Ishikawa (cell line): Measurements from ENCODE around the gene POP4.

Experiments
- CEBPB ChIP-seq: IDR thresholded peaks from 2 replicates; pipeline ENCODE4 v1.6.1; 2012
- CREB1 ChIP-seq: IDR thresholded peaks from 2 replicates; pipeline ENCODE4 v1.6.1; 2012; ENCODE audit warnings: low read depth
- EGR1 ChIP-seq: IDR thresholded peaks from 2 replicates; pipeline ENCODE4 v1.6.1; 2012
- EP300 ChIP-seq: IDR thresholded peaks from 2 replicates; pipeline ENCODE4 v1.6.1; 2012; ENCODE audit warnings: borderline replicate concordance
- FOXM1 ChIP-seq: IDR thresholded peaks from 2 replicates; pipeline ENCODE4 v1.6.1; 2012; ENCODE audit warnings: low read depth, borderline replicate concordance
- MAX ChIP-seq: IDR thresholded peaks from 2 replicates; pipeline ENCODE4 v1.6.1; 2012
- NFIC ChIP-seq: IDR thresholded peaks from 2 replicates; pipeline ENCODE4 v1.6.1; 2012
- RAD21 ChIP-seq: IDR thresholded peaks from 2 replicates; pipeline ENCODE4 v1.6.1; 2012; ENCODE audit warnings: low read depth
- REST ChIP-seq: IDR thresholded peaks from 2 replicates; pipeline ENCODE4 v1.6.1; 2012; ENCODE audit warnings: low read depth, mild to moderate bottlenecking
- TAF1 ChIP-seq: IDR thresholded peaks from 2 replicates; pipeline ENCODE4 v1.6.1; 2012; ENCODE audit warnings: low read depth, mild to moderate bottlenecking
- TCF12 ChIP-seq: IDR thresholded peaks from 2 replicates; pipeline ENCODE4 v1.6.1; 2012; ENCODE audit warnings: low read depth
- TEAD4 ChIP-seq: IDR thresholded peaks from 2 replicates; pipeline ENCODE4 v1.6.1; 2012
- USF1 ChIP-seq: IDR thresholded peaks from 2 replicates; pipeline ENCODE4 v1.6.1; 2012
- YY1 ChIP-seq: IDR thresholded peaks from 2 replicates; pipeline ENCODE4 v1.6.1; 2012; ENCODE audit warnings: low read depth
- ZBTB7A ChIP-seq: IDR thresholded peaks from 2 replicates; pipeline ENCODE4 v1.6.1; 2012; ENCODE audit warnings: low read depth

The POP4 gene

GRCh38 chr19:29653398-29653797 lies 47.3 kb downstream of the POP4 start:
- TF ChIP-seq CREB1 (no peak), RAD21 (no peak), REST (no peak), EGR1 (no peak), YY1 (no peak), TAF1 (no peak), TEAD4 (no peak), NFIC (no peak), FOXM1 (no peak), USF1 (no peak), EP300 (no peak)

- TF ChIP-seq TCF12 (no peak), EGR1 (no peak), ZBTB7A (no peak), CEBPB (no peak), NFIC (no peak), MAX (no peak), FOXM1 (no peak), CREB1 (no peak), TEAD4 (no peak), USF1 (no peak), TAF1 (no peak)
Observed at GRCh38 chr19:29655648-29656335, 49.7 kb downstream of the POP4 start.

GRCh38 chr19:29658221-29658991 lies 52.3 kb downstream of the POP4 start:
- TF ChIP-seq FOXM1 (no peak), TCF12 (no peak), ZBTB7A (no peak), MAX (no peak), EGR1 (no peak), TEAD4 (no peak), CREB1 (no peak), REST (no peak), RAD21 (no peak), USF1 (no peak), YY1 (no peak), CEBPB (no peak), EP300 (no peak), TAF1 (no peak)

GRCh38 chr19:29660835-29661234 lies 54.8 kb downstream of the POP4 start:
- TF ChIP-seq MAX (no peak), TEAD4 (no peak), TCF12 (no peak), FOXM1 (no peak), ZBTB7A (no peak), YY1 (no peak), REST (no peak), CREB1 (no peak), CEBPB (no peak), TAF1 (no peak), NFIC (no peak), EP300 (no peak), USF1 (no peak), EGR1 (no peak), RAD21 (no peak)
